ENCODE measurements around the gene CLHC1.
"Not testable (repeated sequence)": the region's sequence is repeated elsewhere in the genome, so short reads cannot be mapped to it uniquely, and the experiment has no call there.

The CLHC1 gene

GRCh38 chr2:55137024-55137958 is 94.8 kb downstream of the CLHC1 start:
- H3K36me3 ChIP-seq (ENCODE audit: control insufficient read depth in 1 of 2, insufficient read depth in 2 of 2, low read length in 2 of 2): no peaks in the 10 kb centered on the region
- no peak overlapping the region for H3K27ac ChIP-seq (ENCODE audit: low read length)
- H3K9me3 ChIP-seq (ENCODE audit: control insufficient read depth in 1 of 2, low read length in 2 of 2): no peaks in the 10 kb centered on the region
- no peak overlapping the region for H3K4me3 ChIP-seq (ENCODE audit: low read depth in 1 of 2, low read length in 2 of 2)
- no peaks in the 10 kb centered on the region for H3K27me3 ChIP-seq (ENCODE audit: low read depth, low read length)
- peaks cover 22 to 37% of the 10 kb centered on the region in 2 donors for H3K4me1 ChIP-seq (ENCODE audit: control insufficient read depth in 1 of 2, insufficient read depth in 2 of 2, low read length in 2 of 2)

GRCh38 chr2:55136138-55136541 is 96.0 kb downstream of the CLHC1 start:
- H3K36me3 ChIP-seq (ENCODE audit: control insufficient read depth in 1 of 2, insufficient read depth in 2 of 2, low read length in 2 of 2): no peaks in the 10 kb centered on the region
- H3K27me3 ChIP-seq (ENCODE audit: low read depth, low read length): no peaks in the 10 kb centered on the region
- H3K9me3 ChIP-seq (ENCODE audit: control insufficient read depth in 1 of 2, low read length in 2 of 2): no peaks in the 10 kb centered on the region
- H3K4me1 ChIP-seq (ENCODE audit: control insufficient read depth in 1 of 2, insufficient read depth in 2 of 2, low read length in 2 of 2): peaks cover 22 to 34% of the 10 kb centered on the region in 2 donors
- H3K4me3 ChIP-seq (ENCODE audit: low read depth in 1 of 2, low read length in 2 of 2): no peak overlapping the region
- no peak overlapping the region for H3K27ac ChIP-seq (ENCODE audit: low read length)

GRCh38 chr2:55135491-55135890 is 96.6 kb downstream of the CLHC1 start:
- H3K4me3 ChIP-seq (ENCODE audit: low read depth in 1 of 2, low read length in 2 of 2): no peak overlapping the region
- no peaks in the 10 kb centered on the region for H3K27me3 ChIP-seq (ENCODE audit: low read depth, low read length)
- H3K27ac ChIP-seq (ENCODE audit: low read length): no peak overlapping the region
- no peaks in the 10 kb centered on the region for H3K9me3 ChIP-seq (ENCODE audit: control insufficient read depth in 1 of 2, low read length in 2 of 2)
- H3K4me1 ChIP-seq (ENCODE audit: control insufficient read depth in 1 of 2, insufficient read depth in 2 of 2, low read length in 2 of 2): peaks cover 22 to 34% of the 10 kb centered on the region in 2 donors
- no peaks in the 10 kb centered on the region for H3K36me3 ChIP-seq (ENCODE audit: control insufficient read depth in 1 of 2, insufficient read depth in 2 of 2, low read length in 2 of 2)

GRCh38 chr2:55134316-55134706 is 97.8 kb downstream of the CLHC1 start:
- H3K4me3 ChIP-seq (ENCODE audit: low read depth in 1 of 2, low read length in 2 of 2): peak overlapping the region; percentile 31 to 43
- no peaks in the 10 kb centered on the region for H3K36me3 ChIP-seq (ENCODE audit: control insufficient read depth in 1 of 2, insufficient read depth in 2 of 2, low read length in 2 of 2)
- H3K9me3 ChIP-seq (ENCODE audit: control insufficient read depth in 1 of 2, low read length in 2 of 2): no peaks in the 10 kb centered on the region
- H3K27me3 ChIP-seq (ENCODE audit: low read depth, low read length): no peaks in the 10 kb centered on the region
- peak overlapping the region; percentile 70 for H3K27ac ChIP-seq (ENCODE audit: low read length)
- H3K4me1 ChIP-seq (ENCODE audit: control insufficient read depth in 1 of 2, insufficient read depth in 2 of 2, low read length in 2 of 2): peaks cover 22 to 34% of the 10 kb centered on the region in 2 donors

- H3K27ac ChIP-seq (ENCODE audit: low read length): peak overlapping the region; percentile 70
- no peaks in the 10 kb centered on the region for H3K36me3 ChIP-seq (ENCODE audit: control insufficient read depth in 1 of 2, insufficient read depth in 2 of 2, low read length in 2 of 2)
- no peaks in the 10 kb centered on the region for H3K27me3 ChIP-seq (ENCODE audit: low read depth, low read length)
- peak overlapping the region; percentile 31 to 43 for H3K4me3 ChIP-seq (ENCODE audit: low read depth in 1 of 2, low read length in 2 of 2)
- no peaks in the 10 kb centered on the region for H3K9me3 ChIP-seq (ENCODE audit: control insufficient read depth in 1 of 2, low read length in 2 of 2)
- H3K4me1 ChIP-seq (ENCODE audit: control insufficient read depth in 1 of 2, insufficient read depth in 2 of 2, low read length in 2 of 2): peaks cover 22 to 32% of the 10 kb centered on the region in 2 donors
Observed at GRCh38 chr2:55133467-55134315, 98.4 kb downstream of the CLHC1 start.

GRCh38 chr2:55130849-55131248 is 101.2 kb downstream of the CLHC1 start:
- H3K27ac ChIP-seq (ENCODE audit: low read length): no peak overlapping the region

DNA sequence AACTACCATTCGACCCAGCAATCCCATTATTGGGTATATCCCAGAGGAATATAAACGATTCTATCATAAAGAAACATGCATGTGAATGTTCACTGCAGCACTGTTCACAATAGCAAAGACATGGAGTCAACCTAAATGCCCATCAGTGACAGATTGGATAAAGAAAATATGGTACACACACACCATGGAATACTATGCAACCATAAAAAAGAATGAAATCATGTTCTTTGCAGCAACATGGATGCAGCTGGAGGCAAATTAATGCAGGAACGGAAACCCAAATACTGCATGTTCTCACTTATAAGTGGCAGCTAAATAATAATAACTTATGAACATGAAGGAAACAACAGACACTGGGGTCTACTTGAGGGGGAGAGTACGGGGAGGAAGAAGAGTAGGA is 105.5 kb downstream of the CLHC1 start:
- not testable (repeated sequence) for H3K27ac ChIP-seq (ENCODE audit: low read length); H3K27me3 ChIP-seq (ENCODE audit: low read depth, low read length); H3K9me3 ChIP-seq (ENCODE audit: control insufficient read depth in 1 of 2, low read length in 2 of 2); H3K36me3 ChIP-seq (ENCODE audit: control insufficient read depth in 1 of 2, insufficient read depth in 2 of 2, low read length in 2 of 2); H3K4me3 ChIP-seq (ENCODE audit: low read depth in 1 of 2, low read length in 2 of 2); H3K4me1 ChIP-seq (ENCODE audit: control insufficient read depth in 1 of 2, insufficient read depth in 2 of 2, low read length in 2 of 2)

More at GRCh38 chr2:55130849-55131248, 101.2 kb downstream of the CLHC1 start:
- H3K4me1 ChIP-seq (ENCODE audit: control insufficient read depth in 1 of 2, insufficient read depth in 2 of 2, low read length in 2 of 2): peaks cover 8 to 10% of the 10 kb centered on the region in 2 donors
- H3K27me3 ChIP-seq (ENCODE audit: low read depth, low read length): no peaks in the 10 kb centered on the region
- H3K4me3 ChIP-seq (ENCODE audit: low read depth in 1 of 2, low read length in 2 of 2): no peak overlapping the region
- no peaks in the 10 kb centered on the region for H3K9me3 ChIP-seq (ENCODE audit: control insufficient read depth in 1 of 2, low read length in 2 of 2)
- H3K36me3 ChIP-seq (ENCODE audit: control insufficient read depth in 1 of 2, insufficient read depth in 2 of 2, low read length in 2 of 2): no peaks in the 10 kb centered on the region

All from muscle layer of duodenum (tissue), 2 donors.